ENCODE results near the gene KCNK3.

DNA sequence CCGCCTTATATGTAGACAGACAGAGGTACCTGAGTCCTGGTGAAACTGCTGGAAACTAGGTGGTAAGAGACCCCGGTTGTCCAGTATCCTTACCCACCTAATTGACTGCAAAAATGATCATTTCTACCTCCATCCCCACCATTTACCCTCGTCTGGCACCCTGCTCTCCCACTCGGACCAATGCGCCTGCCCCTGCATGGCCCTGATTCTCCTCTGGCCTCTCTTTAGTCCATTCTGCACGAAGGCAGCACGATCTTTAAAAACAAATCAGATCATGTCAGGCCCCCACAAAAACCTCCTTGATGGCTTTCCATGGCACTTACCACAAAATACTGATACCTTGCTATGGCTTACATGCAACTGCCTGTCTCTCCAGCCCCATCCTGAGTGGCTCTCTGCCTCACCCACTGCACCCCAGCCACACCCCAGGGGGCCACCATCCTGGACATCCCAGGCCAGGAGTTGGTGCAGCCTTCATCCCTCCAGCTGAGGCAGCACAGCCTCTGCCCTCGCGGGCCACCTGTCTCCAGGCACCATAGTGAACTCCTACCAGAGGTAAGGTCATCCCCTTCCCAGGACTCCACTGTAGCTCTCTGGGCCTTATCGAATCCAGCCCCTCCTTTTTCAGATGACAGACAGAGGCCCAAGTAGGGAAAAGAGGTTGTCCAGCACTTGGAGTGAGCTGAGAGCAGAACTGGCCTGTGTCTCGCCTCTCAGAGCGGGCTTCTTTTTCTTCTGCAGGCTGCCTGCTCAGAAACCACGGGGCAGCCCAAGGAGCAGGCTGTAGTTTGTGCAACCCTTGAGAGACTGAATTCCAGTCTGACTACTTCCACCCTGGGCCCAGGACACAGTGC, 39.1 kb upstream of the KCNK3 start:
- TF ChIP-seq, protein P1, sequence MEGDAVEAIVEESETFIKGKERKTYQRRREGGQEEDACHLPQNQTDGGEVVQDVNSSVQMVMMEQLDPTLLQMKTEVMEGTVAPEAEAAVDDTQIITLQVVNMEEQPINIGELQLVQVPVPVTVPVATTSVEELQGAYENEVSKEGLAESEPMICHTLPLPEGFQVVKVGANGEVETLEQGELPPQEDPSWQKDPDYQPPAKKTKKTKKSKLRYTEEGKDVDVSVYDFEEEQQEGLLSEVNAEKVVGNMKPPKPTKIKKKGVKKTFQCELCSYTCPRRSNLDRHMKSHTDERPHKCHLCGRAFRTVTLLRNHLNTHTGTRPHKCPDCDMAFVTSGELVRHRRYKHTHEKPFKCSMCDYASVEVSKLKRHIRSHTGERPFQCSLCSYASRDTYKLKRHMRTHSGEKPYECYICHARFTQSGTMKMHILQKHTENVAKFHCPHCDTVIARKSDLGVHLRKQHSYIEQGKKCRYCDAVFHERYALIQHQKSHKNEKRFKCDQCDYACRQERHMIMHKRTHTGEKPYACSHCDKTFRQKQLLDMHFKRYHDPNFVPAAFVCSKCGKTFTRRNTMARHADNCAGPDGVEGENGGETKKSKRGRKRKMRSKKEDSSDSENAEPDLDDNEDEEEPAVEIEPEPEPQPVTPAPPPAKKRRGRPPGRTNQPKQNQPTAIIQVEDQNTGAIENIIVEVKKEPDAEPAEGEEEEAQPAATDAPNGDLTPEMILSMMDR (IDR thresholded peaks at IDR 0.05; ENCODE audit: extremely low read depth in 1 of 2, insufficient read depth in 1 of 2, low read depth in 1 of 2, low read length in 2 of 2), result no peak
- TF ChIP-seq JUN (IDR thresholded peaks at IDR 0.05; ENCODE audit: borderline replicate concordance, insufficient read depth, insufficient read length, low read depth) (no peak), EZH2 (IDR thresholded peaks at IDR 0.05; ENCODE audit: borderline replicate concordance, low read depth, low read length, severe bottlenecking) (no peak), MYC (IDR thresholded peaks at IDR 0.05; ENCODE audit: low read depth, low read length) (no peak), POLR2AphosphoS5 (IDR thresholded peaks at IDR 0.05; ENCODE audit: insufficient read depth, low read depth, low read length) (no peak), POLR2A (IDR thresholded peaks at IDR 0.05; ENCODE audit: low read depth, low read length) (no peak), GATA2 (IDR thresholded peaks at IDR 0.05; ENCODE audit: insufficient read depth, insufficient read length, low read depth, low read length) (no peak), FOS (IDR thresholded peaks at IDR 0.05; ENCODE audit: borderline replicate concordance, insufficient read depth, low read length) (no peak)
- TF ChIP-seq, protein P2, sequence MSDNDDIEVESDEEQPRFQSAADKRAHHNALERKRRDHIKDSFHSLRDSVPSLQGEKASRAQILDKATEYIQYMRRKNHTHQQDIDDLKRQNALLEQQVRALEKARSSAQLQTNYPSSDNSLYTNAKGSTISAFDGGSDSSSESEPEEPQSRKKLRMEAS (IDR thresholded peaks at IDR 0.05; ENCODE audit: insufficient read depth, insufficient read length), result no peak

Measured in endothelial cell of umbilical vein (primary cell).